Gastrocnemius medialis (tissue), 4 donors: ENCODE data around the gene MVD. TPM values are rescaled to one million over a fixed set of nuclear protein-coding genes. Genes with fewer than 3 reads are reported as not detected.
A peak's percentile ranks its signal among the peaks of the same experiment; 100 is the strongest.

Experiments used
- ATAC-seq, 2 donors: fragments of 150-250 bp; one replicate each; pipeline ENCODE4 v1.9.1; 2016
- DNase-seq, 2 donors: peaks; one replicate each; pipeline ENCODE4 v3.0.0-alpha.2; 2019
- H3K27ac ChIP-seq, 4 donors: fragments of 200-600 bp; sonication (generic); 1 replicate in 1 of 4; 2 replicates in 3 of 4; pipeline ENCODE4 v1.5.1; 2016 to 2018; ENCODE audit warnings: mild to moderate bottlenecking in 2 of 4, moderate library complexity in 1 of 4
- H3K27me3 ChIP-seq, 3 donors: fragments of 200-600 bp; sonication (generic) in 2 of 3; 1 replicate in 1 of 3; 2 replicates in 2 of 3; pipeline versions ENCODE4 v1.5.1 to v1.6.0; 2016 to 2019; ENCODE audit warnings: mild to moderate bottlenecking in 1 of 3, moderate library complexity in 1 of 3
- H3K36me3 ChIP-seq, 2 donors: fragments of 200-600 bp; sonication (generic) in 1 of 2; one replicate each; pipeline ENCODE4 v1.5.1; 2017 to 2018
- H3K4me1 ChIP-seq, 2 donors: fragments of 200-600 bp; sonication (generic) in 1 of 2; one replicate each; pipeline ENCODE4 v1.5.1; 2016 to 2017; ENCODE audit warnings: mild to moderate bottlenecking in 2 of 2
- H3K4me3 ChIP-seq, 4 donors: fragments of 200-600 bp; sonication (generic) in 3 of 4; 1 replicate in 1 of 4; 2 replicates in 3 of 4; pipeline ENCODE4 v1.5.1; 2016 to 2019; ENCODE audit warnings: mild to moderate bottlenecking in 2 of 4
- H3K9me3 ChIP-seq, 3 donors: fragments of 200-600 bp; sonication (generic) in 2 of 3; 1 replicate in 1 of 3; 2 replicates in 2 of 3; pipeline ENCODE4 v1.5.1; 2016 to 2019
- CTCF ChIP-seq, 5 experiments: fragments of 450-650 bp in 3 of 5; fragments of 200-600 bp in 2 of 5; sonication (generic) in 2 of 5; IDR thresholded peaks in 4 of 5; conservative IDR thresholded peaks in 1 of 5; 1 replicate in 4 of 5; 2 replicates in 1 of 5; pipeline ENCODE4 v1.5.1; 2016 to 2019; ENCODE audit warnings: antibody characterized with exemption in 5 of 5, mild to moderate bottlenecking in 3 of 5, moderate library complexity in 3 of 5
- POLR2A ChIP-seq, 2 donors: fragments of 450-650 bp; IDR thresholded peaks; one replicate each; pipeline ENCODE4 v1.6.1; 2017; ENCODE audit warnings: antibody characterized with exemption in 2 of 2, mild to moderate bottlenecking in 2 of 2, moderate library complexity in 2 of 2
- in situ Hi-C, 4 donors: fragments of 200-750 bp; cut with MboI; loops; one replicate each; pipeline versions ENCODE4 v1.15.0 to v1.8.0; 2017; ENCODE audit warnings: low sequenced_read_pairs in 4 of 4
- intact Hi-C: fragments of 100-400 bp; cut with DNase I; formaldehyde crosslinking; loops from one replicate; pipeline ENCODE4 v1.15.1; 2023; ENCODE audit warnings: low total_unique reads
- total RNA-seq, 4 donors: library from RNA; depleted of rRNA; stranded (reverse); fragments of >200 nt; gene quantifications; one replicate each; pipeline versions ENCODE4 v1.1.0 to v1.2.3, GENCODE V29; 2016

MVD gene
- total RNA-seq, 4 donors from 2014 or later = 9.0 to 16.3 (median 13.4) TPM

GRCh38 chr16:88653101-88653500, 9.8 kb downstream of the MVD start:
- ATAC-seq = no peak

GRCh38 chr16:88652762-88653063, 10.2 kb downstream of the MVD start:
- peaks cover 0 to 29% of the 10 kb centered on the region in 2 donors for H3K36me3 ChIP-seq
- H3K4me3 ChIP-seq = no peak overlapping the region
- intact Hi-C loops = no loop called here
- H3K27ac ChIP-seq = no peak overlapping the region
- DNase-seq = no peak
- in situ Hi-C loops = no loop called here
- no peak for ATAC-seq
- H3K9me3 ChIP-seq = no peaks in the 10 kb centered on the region
- H3K4me1 ChIP-seq = peaks cover 8 to 9% of the 10 kb centered on the region in 2 donors
- H3K27me3 ChIP-seq = no peaks in the 10 kb centered on the region
- TF ChIP-seq POLR2A (IDR thresholded peaks at IDR 0.05) (no peak), CTCF (IDR thresholded peaks at IDR 0.05 in 4 of 5, conservative IDR thresholded peaks at IDR 0.05 in 1 of 5) (no peak)

More at GRCh38 chr16:88653101-88653500, 9.8 kb downstream of the MVD start:
- Histone ChIP-seq H3K4me1 (peaks cover 8 to 9% of the 10 kb centered on the region in 2 donors), H3K9me3 (no peaks in the 10 kb centered on the region), H3K4me3 (no peak overlapping the region), H3K27me3 (no peaks in the 10 kb centered on the region), H3K36me3 (peaks cover 0 to 29% of the 10 kb centered on the region in 2 donors), H3K27ac (no peak overlapping the region)
- intact Hi-C loops (no loop called here), in situ Hi-C loops (no loop called here)
- no peak for TF ChIP-seq CTCF (IDR thresholded peaks at IDR 0.05 in 4 of 5, conservative IDR thresholded peaks at IDR 0.05 in 1 of 5)
- no peak for TF ChIP-seq POLR2A (IDR thresholded peaks at IDR 0.05)
- DNase-seq = no peak

GRCh38 chr16:88651989-88652761, 10.7 kb downstream of the MVD start:
- Histone ChIP-seq H3K9me3 (no peaks in the 10 kb centered on the region), H3K27ac (peak overlapping the region in 2 of 4 donors; percentile 43 to 59), H3K4me3 (no peak overlapping the region), H3K27me3 (no peaks in the 10 kb centered on the region), H3K36me3 (peaks cover 0 to 29% of the 10 kb centered on the region in 2 donors), H3K4me1 (peaks cover 8 to 9% of the 10 kb centered on the region in 2 donors)
- DNase-seq (no peak), ATAC-seq (no peak)
- intact Hi-C loops = no loop called here
- TF ChIP-seq CTCF (IDR thresholded peaks at IDR 0.05 in 4 of 5, conservative IDR thresholded peaks at IDR 0.05 in 1 of 5) = no peak
- in situ Hi-C loops = no loop called here

DNA sequence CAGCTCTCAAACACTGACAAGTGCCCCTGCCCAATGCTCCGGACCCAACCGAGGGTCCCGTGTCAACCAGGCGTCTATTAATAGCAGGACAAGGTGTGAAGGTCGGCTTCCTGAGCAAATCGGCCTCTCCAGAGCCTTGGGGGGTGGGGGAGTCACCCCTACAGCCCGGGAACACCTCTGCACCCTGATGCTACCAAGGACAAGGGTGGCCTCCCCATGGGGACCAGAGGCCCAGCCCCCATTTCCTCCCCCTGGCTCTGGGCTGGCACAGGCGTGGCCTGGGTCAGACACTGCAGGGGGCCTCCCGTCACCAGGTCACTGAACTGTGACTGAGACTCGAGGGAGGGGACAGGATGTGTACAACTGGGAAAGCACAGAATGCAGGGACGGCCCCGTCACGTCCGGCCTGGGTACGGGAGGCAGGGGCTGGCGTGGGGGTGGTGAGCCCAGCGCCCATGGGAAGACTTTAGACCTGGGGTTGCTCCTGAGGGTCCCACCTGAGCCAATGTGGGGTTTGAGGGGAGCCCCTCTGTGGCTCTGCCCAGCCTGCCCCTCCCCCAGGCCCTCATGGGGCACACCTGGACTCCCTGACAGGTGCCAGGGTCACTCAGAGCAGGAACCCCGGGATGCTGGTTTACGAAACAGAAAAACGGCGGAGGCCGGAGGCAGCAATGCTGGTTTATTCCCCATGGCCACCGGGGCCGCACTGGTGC, 11.5 kb downstream of the MVD start:
- Histone ChIP-seq H3K27ac (peak overlapping the region; percentile 7 to 64 (median 56)), H3K36me3 (peaks cover 0 to 29% of the 10 kb centered on the region in 2 donors), H3K9me3 (no peaks in the 10 kb centered on the region), H3K4me1 (peaks cover 8 to 9% of the 10 kb centered on the region in 2 donors), H3K27me3 (no peaks in the 10 kb centered on the region), H3K4me3 (peak overlapping the region; percentile 50 to 64 (median 61))
- peak in 1 of 2 donors; percentile 45 for DNase-seq
- TF ChIP-seq POLR2A (IDR thresholded peaks at IDR 0.05) = no peak
- peak; percentile 32 to 59 for ATAC-seq
- in situ Hi-C loops (no loop called here), intact Hi-C loops (no loop called here)

GRCh38 chr16:88650749-88651275, 12.1 kb downstream of the MVD start, which contains the start of gene CYBA:
TSS of gene CYBA (minus strand) at chr16:88651053. CDS start at chr16:88651013, 40 bp downstream.
- TF ChIP-seq POLR2A (IDR thresholded peaks at IDR 0.05) (no peak), CTCF (IDR thresholded peaks at IDR 0.05 in 4 of 5, conservative IDR thresholded peaks at IDR 0.05 in 1 of 5) (no peak)
- intact Hi-C loops (no loop called here), in situ Hi-C loops (no loop called here)
- ATAC-seq (peak; percentile 43 to 45), DNase-seq (peak; percentile 37 to 46)
- Histone ChIP-seq H3K9me3 (no peaks in the 10 kb centered on the region), H3K4me1 (peaks cover 8 to 9% of the 10 kb centered on the region in 2 donors), H3K36me3 (peaks cover 0 to 25% of the 10 kb centered on the region in 2 donors), H3K27ac (peak within 1 kb of the TSS; percentile 38 to 64 (median 58)), H3K4me3 (peak within 1 kb of the TSS; percentile 50 to 64 (median 61)), H3K27me3 (no peaks in the 10 kb centered on the region)
